DOHH2 (cell line): Measurements from ENCODE around the gene DSTYK.

Experiments used
- H3F3A ChIP-seq: fragments of 200-600 bp; sonication (generic), shearing (Covaris generic); 2 replicates; pipeline ENCODE4 v1.6.0; 2016; ENCODE audit warnings: antibody characterized with exemption, mild to moderate bottlenecking; ENCODE audit not compliant: control insufficient read depth, insufficient read depth
- H3K27ac ChIP-seq: fragments of 200-600 bp; sonication (generic); 2 replicates; pipeline ENCODE4 v1.5.1; 2014; ENCODE audit warnings: low read depth, mild to moderate bottlenecking, low read length, moderate library complexity
- H3K27me3 ChIP-seq: fragments of 200-600 bp; sonication (generic); 2 replicates; pipeline ENCODE4 v1.6.1; 2014; ENCODE audit warnings: mild to moderate bottlenecking, low read length, mixed read lengths; ENCODE audit not compliant: control insufficient read depth
- H3K36me3 ChIP-seq: fragments of 200-600 bp; sonication (generic); 2 replicates; pipeline ENCODE4 v1.6.1; 2014; ENCODE audit warnings: mild to moderate bottlenecking, low read length, moderate library complexity, mixed read lengths; ENCODE audit not compliant: control insufficient read depth
- H3K4me1 ChIP-seq: fragments of 200-600 bp; sonication (generic); 2 replicates; pipeline ENCODE4 v1.6.1; 2014; ENCODE audit warnings: mild to moderate bottlenecking, low read length, mixed read lengths; ENCODE audit not compliant: control insufficient read depth
- H3K4me2 ChIP-seq: fragments of 200-600 bp; sonication (generic); 2 replicates; pipeline ENCODE4 v1.6.0; 2014; ENCODE audit warnings: mild to moderate bottlenecking, low read length, moderate library complexity
- H3K4me3 ChIP-seq: fragments of 200-600 bp; sonication (generic); 2 replicates; pipeline ENCODE4 v1.5.1; 2014; ENCODE audit warnings: mild to moderate bottlenecking, low read length, mixed read lengths
- H3K79me2 ChIP-seq: fragments of 200-600 bp; sonication (generic); 2 replicates; pipeline ENCODE4 v1.6.1; 2014; ENCODE audit warnings: mild to moderate bottlenecking, low read length, mixed read lengths; ENCODE audit not compliant: control insufficient read depth
- H3K9me2 ChIP-seq: fragments of 200-600 bp; sonication (generic); replicated peaks from 2 replicates; pipeline ENCODE4 v1.6.1; 2014; ENCODE audit warnings: mild to moderate bottlenecking, low read length, mixed read lengths; ENCODE audit not compliant: control insufficient read depth
- H3K9me3 ChIP-seq: fragments of 200-600 bp; sonication (generic); 2 replicates; pipeline ENCODE4 v1.6.1; 2014; ENCODE audit warnings: antibody characterized with exemption, low read length, mixed read lengths; ENCODE audit not compliant: control insufficient read depth, insufficient read depth
- H4K20me1 ChIP-seq: fragments of 200-600 bp; sonication (generic); 2 replicates; pipeline ENCODE4 v1.6.0; 2014; ENCODE audit warnings: low read depth, mild to moderate bottlenecking, antibody characterized with exemption, low read length, moderate library complexity; ENCODE audit not compliant: control insufficient read depth, insufficient read depth
- CTCF ChIP-seq: fragments of 200-600 bp; sonication (generic); IDR thresholded peaks from one replicate; pipeline ENCODE4 v1.5.1; 2014; ENCODE audit warnings: antibody characterized with exemption, mild to moderate bottlenecking, low read depth, low read length; ENCODE audit not compliant: poor library complexity, severe bottlenecking
- EZH2phosphoT487 ChIP-seq: fragments of 200-600 bp; sonication (generic); IDR thresholded peaks from 2 replicates; pipeline ENCODE4 v1.6.1; 2017; ENCODE audit warnings: borderline replicate concordance, mild to moderate bottlenecking, antibody characterized with exemption, low read length, moderate library complexity, mixed read lengths

Gene DSTYK

GRCh38 chr1:205240569-205240968 lies 29.1 kb upstream of the DSTYK start:
- Histone ChIP-seq H3K9me2 (no peaks in the 10 kb centered on the region), H3F3A (no peaks in the 10 kb centered on the region), H3K4me1 (no peaks in the 10 kb centered on the region), H3K9me3 (no peaks in the 10 kb centered on the region), H3K36me3 (no peaks in the 10 kb centered on the region), H4K20me1 (no peaks in the 10 kb centered on the region), H3K79me2 (no peaks in the 10 kb centered on the region), H3K27ac (no peak overlapping the region), H3K4me3 (no peak overlapping the region), H3K27me3 (peaks cover 53% of the 10 kb centered on the region), H3K4me2 (no peak overlapping the region)
- no peak for TF ChIP-seq CTCF
- no peak for TF ChIP-seq EZH2phosphoT487

- Histone ChIP-seq H3F3A (no peaks in the 10 kb centered on the region), H3K9me2 (no peaks in the 10 kb centered on the region), H3K27me3 (peaks cover 57% of the 10 kb centered on the region), H3K79me2 (no peaks in the 10 kb centered on the region), H3K4me2 (no peak overlapping the region), H3K4me1 (no peaks in the 10 kb centered on the region), H3K27ac (no peak overlapping the region), H3K36me3 (no peaks in the 10 kb centered on the region), H3K9me3 (no peaks in the 10 kb centered on the region), H4K20me1 (no peaks in the 10 kb centered on the region), H3K4me3 (no peak overlapping the region)
- TF ChIP-seq CTCF (no peak), EZH2phosphoT487 (no peak)
These were observed 28.6 kb upstream of the DSTYK start for GRCh38 chr1:205240118-205240517.

GRCh38 chr1:205239078-205239477 lies 27.6 kb upstream of the DSTYK start:
- Histone ChIP-seq H3F3A (no peaks in the 10 kb centered on the region), H4K20me1 (no peaks in the 10 kb centered on the region), H3K4me3 (no peak overlapping the region), H3K27ac (no peak overlapping the region), H3K27me3 (peaks cover 49% of the 10 kb centered on the region), H3K36me3 (no peaks in the 10 kb centered on the region), H3K9me3 (no peaks in the 10 kb centered on the region), H3K9me2 (no peaks in the 10 kb centered on the region), H3K4me1 (no peaks in the 10 kb centered on the region), H3K79me2 (no peaks in the 10 kb centered on the region), H3K4me2 (no peak overlapping the region)
- TF ChIP-seq CTCF (no peak), EZH2phosphoT487 (no peak)
